Breast epithelium (tissue), 4 donors: ENCODE measurements around the gene NGFR. TPM values are rescaled to one million over a fixed set of nuclear protein-coding genes. Genes with fewer than 3 reads are reported as not detected.

Source experiments
- DNase-seq, 2 donors: peaks; one replicate each; pipeline ENCODE4 v3.0.0-alpha.2; 2019; ENCODE audit warnings: low spot score in 2 of 2
- H3K27ac ChIP-seq, 2 donors: fragments of 200-600 bp; sonication (generic) in 1 of 2; one replicate each; pipeline ENCODE4 v1.5.1; 2016 to 2019; ENCODE audit warnings: mild to moderate bottlenecking in 1 of 2
- H3K27me3 ChIP-seq, 2 donors: fragments of 200-600 bp; sonication (generic) in 1 of 2; one replicate each; pipeline versions ENCODE4 v1.5.1 to v1.6.0; 2017 to 2019; ENCODE audit warnings: control low read depth in 1 of 2, mild to moderate bottlenecking in 1 of 2
- H3K36me3 ChIP-seq: fragments of 200-600 bp; one replicate; pipeline ENCODE4 v1.5.1; 2019
- H3K4me1 ChIP-seq, 2 donors: fragments of 200-600 bp; sonication (generic); one replicate each; pipeline ENCODE4 v1.5.1; 2016 to 2019; ENCODE audit warnings: control low read depth in 1 of 2
- H3K4me3 ChIP-seq, 3 donors: fragments of 200-600 bp; sonication (generic); 1 replicate in 2 of 3; 2 replicates in 1 of 3; pipeline ENCODE4 v1.5.1; 2016 to 2019; ENCODE audit warnings: mild to moderate bottlenecking in 3 of 3, moderate library complexity in 2 of 3
- H3K9me3 ChIP-seq, 2 donors: fragments of 200-600 bp; sonication (generic) in 1 of 2; one replicate each; pipeline ENCODE4 v1.5.1; 2016 to 2019; ENCODE audit warnings: control low read depth in 1 of 2
- POLR2A ChIP-seq: fragments of 450-650 bp; IDR thresholded peaks from one replicate; pipeline ENCODE4 v1.6.1; 2016; ENCODE audit warnings: antibody characterized with exemption, mild to moderate bottlenecking, moderate library complexity
- POLR2AphosphoS5 ChIP-seq, 3 donors: sonication (generic); formaldehyde crosslinking; IDR thresholded peaks; one replicate each; pipeline ENCODE4 v1.6.1; 2017; ENCODE audit warnings: antibody characterized with exemption in 3 of 3
- intact Hi-C: fragments of 100-400 bp; cut with DNase I; formaldehyde crosslinking; loops from one replicate; pipeline ENCODE4 v1.15.1; 2023; ENCODE audit warnings: low total_unique reads
- total RNA-seq, 3 donors: library from RNA; depleted of rRNA; stranded (reverse); fragments of >200 nt; gene quantifications; one replicate each; pipeline ENCODE4 v1.1.0, GENCODE V29; 2016
- TF ChIP-seq, protein P1 (sequence below), 3 donors: fragments of 450-650 bp; IDR thresholded peaks; one replicate each; pipeline ENCODE4 v1.5.1; 2016 to 2017; ENCODE audit warnings: antibody characterized with exemption in 3 of 3, mild to moderate bottlenecking in 3 of 3, moderate library complexity in 3 of 3

The NGFR gene
- total RNA-seq, 3 donors from 2014 or later: 3.4 to 27.8 (median 17.7) TPM

- TF ChIP-seq, protein P1, sequence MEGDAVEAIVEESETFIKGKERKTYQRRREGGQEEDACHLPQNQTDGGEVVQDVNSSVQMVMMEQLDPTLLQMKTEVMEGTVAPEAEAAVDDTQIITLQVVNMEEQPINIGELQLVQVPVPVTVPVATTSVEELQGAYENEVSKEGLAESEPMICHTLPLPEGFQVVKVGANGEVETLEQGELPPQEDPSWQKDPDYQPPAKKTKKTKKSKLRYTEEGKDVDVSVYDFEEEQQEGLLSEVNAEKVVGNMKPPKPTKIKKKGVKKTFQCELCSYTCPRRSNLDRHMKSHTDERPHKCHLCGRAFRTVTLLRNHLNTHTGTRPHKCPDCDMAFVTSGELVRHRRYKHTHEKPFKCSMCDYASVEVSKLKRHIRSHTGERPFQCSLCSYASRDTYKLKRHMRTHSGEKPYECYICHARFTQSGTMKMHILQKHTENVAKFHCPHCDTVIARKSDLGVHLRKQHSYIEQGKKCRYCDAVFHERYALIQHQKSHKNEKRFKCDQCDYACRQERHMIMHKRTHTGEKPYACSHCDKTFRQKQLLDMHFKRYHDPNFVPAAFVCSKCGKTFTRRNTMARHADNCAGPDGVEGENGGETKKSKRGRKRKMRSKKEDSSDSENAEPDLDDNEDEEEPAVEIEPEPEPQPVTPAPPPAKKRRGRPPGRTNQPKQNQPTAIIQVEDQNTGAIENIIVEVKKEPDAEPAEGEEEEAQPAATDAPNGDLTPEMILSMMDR (IDR thresholded peaks at IDR 0.05): peak in 2 of 3 donors; percentile 30 to 51
- TF ChIP-seq POLR2AphosphoS5 (IDR thresholded peaks at IDR 0.05) (peak; percentile 84 to 99 (median 93)), POLR2A (no peak)
- Histone ChIP-seq H3K4me1 (peaks cover 17 to 21% of the 10 kb centered on the region in 2 donors), H3K27ac (peak overlapping the region; percentile 94), H3K9me3 (no peaks in the 10 kb centered on the region), H3K36me3 (no peaks in the 10 kb centered on the region), H3K27me3 (no peaks in the 10 kb centered on the region), H3K4me3 (peak overlapping the region in 1 of 3 donors; percentile 29)
- intact Hi-C loops: no loop called here
- DNase-seq: peak; percentile 86 to 96
Observed at GRCh38 chr17:49515196-49515770, 20.2 kb downstream of the NGFR start.

GRCh38 chr17:49516180-49516579, 21.1 kb downstream of the NGFR start:
- DNase-seq: peak in 1 of 2 donors; percentile 48
- TF ChIP-seq POLR2AphosphoS5 (IDR thresholded peaks at IDR 0.05): no peak
- TF ChIP-seq, protein P1 (IDR thresholded peaks at IDR 0.05): no peak
- TF ChIP-seq POLR2A: no peak
- Histone ChIP-seq H3K36me3 (no peaks in the 10 kb centered on the region), H3K4me3 (no peak overlapping the region), H3K27ac (peak overlapping the region; percentile 94), H3K4me1 (peaks cover 17 to 21% of the 10 kb centered on the region in 2 donors), H3K9me3 (no peaks in the 10 kb centered on the region), H3K27me3 (no peaks in the 10 kb centered on the region)
- intact Hi-C loops: no loop called here

- Histone ChIP-seq H3K4me1 (peaks cover 19 to 21% of the 10 kb centered on the region in 2 donors), H3K27me3 (no peaks in the 10 kb centered on the region), H3K27ac (no peak overlapping the region), H3K4me3 (no peak overlapping the region), H3K36me3 (no peaks in the 10 kb centered on the region), H3K9me3 (no peaks in the 10 kb centered on the region)
- no peak for DNase-seq
- TF ChIP-seq, protein P1 (IDR thresholded peaks at IDR 0.05): no peak
- TF ChIP-seq POLR2A (no peak), POLR2AphosphoS5 (IDR thresholded peaks at IDR 0.05) (no peak)
- intact Hi-C loops: no loop called here
Observed at GRCh38 chr17:49518346-49519078, 23.4 kb downstream of the NGFR start.

GRCh38 chr17:49519781-49520180, 24.7 kb downstream of the NGFR start:
- DNase-seq: peak in 1 of 2 donors; percentile 47
- H3K4me3 ChIP-seq: no peak overlapping the region
- H3K4me1 ChIP-seq: peaks cover 11 to 27% of the 10 kb centered on the region in 2 donors
- H3K36me3 ChIP-seq: no peaks in the 10 kb centered on the region
- TF ChIP-seq POLR2A (no peak), POLR2AphosphoS5 (IDR thresholded peaks at IDR 0.05) (no peak)
- TF ChIP-seq, protein P1 (IDR thresholded peaks at IDR 0.05): no peak
- H3K9me3 ChIP-seq: no peaks in the 10 kb centered on the region
- intact Hi-C loops: no loop called here
- H3K27ac ChIP-seq: peak overlapping the region in 1 of 2 donors; percentile 48
- H3K27me3 ChIP-seq: no peaks in the 10 kb centered on the region
